ENCODE data around the gene TPRKB. TPM values are rescaled to one million over a fixed set of nuclear protein-coding genes. Genes with fewer than 3 reads are reported as not detected.
"Not testable (repeated sequence)": the region's sequence is repeated elsewhere in the genome, so short reads cannot be mapped to it uniquely, and the experiment has no call there.

The TPRKB gene
- total RNA-seq, 1 experiment from 2014 or later, result 97.8 TPM

- no peak for DNase-seq (ENCODE audit: low read depth)
Measured at GRCh38 chr2:73740767-73741166, 3.6 kb upstream of the TPRKB start.

- no peak for DNase-seq (ENCODE audit: low read depth)
Measured at GRCh38 chr2:73739101-73739500, 2.0 kb upstream of the TPRKB start.

DNA sequence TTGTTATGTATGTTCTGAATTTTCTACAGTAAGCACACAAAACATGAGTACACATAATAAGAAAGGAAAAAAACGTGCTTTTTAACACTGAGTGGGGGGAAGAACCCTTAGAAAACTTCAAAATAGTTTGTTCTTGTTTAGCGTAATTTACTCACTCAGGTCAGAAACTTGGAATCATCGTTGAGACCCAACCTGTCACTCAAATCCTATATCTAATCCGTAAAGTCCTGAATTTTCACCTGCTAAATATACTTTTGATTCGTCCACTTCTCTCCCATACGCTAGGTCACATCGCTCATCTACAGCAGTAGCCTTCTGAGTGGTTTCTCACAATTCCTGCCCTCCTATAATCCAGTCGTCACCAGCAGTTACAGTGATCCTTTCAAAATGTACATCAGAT is 767 bp downstream of the TPRKB start:
- DNase-seq (ENCODE audit: low read depth), result no peak

DNA sequence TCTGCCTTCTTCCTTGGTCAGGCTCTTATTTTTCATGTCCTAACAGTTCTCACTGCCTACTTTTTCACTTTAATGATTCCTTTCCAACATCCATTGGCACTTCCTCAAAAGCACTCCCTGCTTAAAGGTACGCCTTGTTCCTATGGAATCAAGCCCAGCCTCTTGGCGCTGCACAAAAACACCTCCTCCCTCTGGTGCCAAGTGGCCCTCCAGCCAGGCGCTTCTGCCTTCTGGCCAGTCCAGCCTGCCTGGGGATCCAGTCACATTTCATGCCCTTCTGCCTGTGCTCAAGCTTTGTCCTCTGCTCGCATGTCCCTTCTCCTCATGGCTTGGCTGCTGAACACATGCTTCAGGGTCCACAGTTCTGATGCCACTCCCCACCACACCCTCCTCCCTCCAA is 6.3 kb downstream of the TPRKB start:
- no peak for DNase-seq (ENCODE audit: low read depth)

- DNase-seq (ENCODE audit: low read depth), result no peak
Measured at GRCh38 chr2:73728711-73729110, 8.4 kb downstream of the TPRKB start.

DNA sequence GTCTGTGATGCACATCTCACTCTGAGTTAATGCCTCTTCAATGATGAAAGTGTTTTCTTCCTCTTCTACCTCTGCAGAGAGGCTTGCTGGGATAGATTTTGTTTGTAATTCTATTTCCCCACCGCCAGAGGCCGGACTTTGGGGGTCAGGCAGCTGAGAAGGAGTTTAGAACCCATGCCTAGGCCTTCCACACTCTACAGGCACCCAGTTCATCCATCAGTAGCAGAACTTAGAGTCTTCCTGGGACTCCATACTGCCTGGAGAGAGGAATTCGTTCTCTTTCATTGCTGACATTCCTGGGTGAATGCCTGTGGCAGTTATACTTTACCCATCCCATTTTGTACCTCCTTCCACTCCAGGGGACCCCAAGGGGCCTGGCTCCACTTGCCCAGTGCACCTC is 9.1 kb downstream of the TPRKB start:
- no peak for DNase-seq (ENCODE audit: low read depth)

DNA sequence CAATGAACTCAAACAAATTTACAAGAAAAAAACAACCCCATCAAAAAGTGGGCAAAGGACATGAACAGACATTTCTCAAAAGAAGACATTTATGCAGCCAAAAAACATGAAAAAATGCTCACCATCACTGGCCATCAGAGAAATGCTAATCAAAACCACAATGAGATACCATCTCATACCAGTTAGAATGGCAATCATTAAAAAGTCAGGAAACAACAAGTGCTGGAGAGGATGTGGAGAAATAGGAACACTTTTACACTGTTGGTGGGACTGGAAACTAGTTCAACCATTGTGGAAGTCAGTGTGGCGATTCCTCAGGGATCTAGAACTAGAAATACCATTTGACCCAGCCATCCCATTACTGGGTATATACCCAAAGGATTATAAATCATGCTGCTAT is 10.5 kb downstream of the TPRKB start:
- DNase-seq (ENCODE audit: low read depth), result not testable (repeated sequence)

DNA sequence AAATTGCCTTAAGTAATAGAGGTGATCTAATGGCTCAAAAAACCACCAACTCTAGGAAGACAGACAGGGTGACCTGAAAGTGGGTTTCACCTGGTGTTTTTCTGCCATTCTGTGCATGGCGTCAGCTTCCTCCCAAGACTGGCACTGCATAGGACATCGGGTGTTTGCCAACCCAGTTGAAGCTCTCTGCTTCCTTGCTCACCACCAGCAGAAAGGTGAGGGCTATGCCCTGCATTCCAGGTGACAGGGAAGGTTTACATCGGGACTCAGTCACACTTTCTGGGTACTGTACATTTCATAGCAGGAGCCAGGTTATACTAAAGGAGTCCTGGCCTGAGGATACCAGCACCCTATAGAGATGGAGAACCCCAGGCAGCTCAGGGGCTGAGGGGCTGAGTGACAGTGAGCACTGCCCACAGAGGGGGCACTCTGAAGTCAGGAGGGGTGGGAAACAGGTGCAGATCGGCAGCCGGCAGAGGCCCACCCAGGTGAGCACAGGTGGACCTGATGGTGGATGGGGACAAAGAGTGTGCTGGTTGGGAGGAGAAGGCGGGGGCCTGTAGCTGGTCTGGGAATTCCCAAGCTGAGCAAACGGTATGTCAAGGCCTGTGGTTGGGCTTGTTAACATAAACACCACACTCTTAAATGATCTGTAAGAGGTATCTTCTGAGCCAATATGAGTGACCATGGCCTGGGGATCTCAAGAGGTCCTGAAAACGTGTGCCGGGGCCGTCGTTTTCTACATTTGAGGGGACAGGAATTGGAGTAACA is 18.1 kb downstream of the TPRKB start:
- DNase-seq (ENCODE audit: low read depth), result no peak

GRCh38 chr2:73718421-73718820 is 18.7 kb downstream of the TPRKB start:
- no peak for DNase-seq (ENCODE audit: low read depth)

- DNase-seq (ENCODE audit: low read depth), result not testable (repeated sequence)
Measured at GRCh38 chr2:73717695-73718094, 19.4 kb downstream of the TPRKB start.

- DNase-seq (ENCODE audit: low read depth), result no peak
Measured at GRCh38 chr2:73717251-73717606, 19.9 kb downstream of the TPRKB start.

GRCh38 chr2:73716543-73717250 is 20.4 kb downstream of the TPRKB start:
- DNase-seq (ENCODE audit: low read depth), result peak; percentile 64

GRCh38 chr2:73714091-73714490 is 23.1 kb downstream of the TPRKB start:
- DNase-seq (ENCODE audit: low read depth), result no peak

DNA sequence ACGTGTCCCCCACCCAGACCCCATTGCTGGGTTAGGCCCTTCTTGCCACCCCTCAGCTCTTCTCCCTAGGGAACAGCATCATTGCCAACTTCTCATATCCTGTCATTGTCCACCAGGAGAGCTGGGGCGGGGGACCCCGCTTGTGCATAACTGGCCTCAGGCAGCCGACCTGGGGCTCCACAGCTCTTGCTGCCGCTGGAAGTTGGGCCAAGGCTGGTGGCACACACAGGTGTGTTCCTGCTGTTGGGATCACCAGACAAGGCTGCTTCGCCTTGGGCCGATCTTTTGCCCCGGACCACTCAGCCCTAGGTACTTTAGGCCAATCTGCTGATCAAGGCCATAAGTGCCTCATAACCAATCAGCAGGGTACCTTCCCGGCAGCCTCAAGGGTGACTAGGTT is 28.6 kb downstream of the TPRKB start:
- no peak for DNase-seq (ENCODE audit: low read depth)

- no peak for DNase-seq (ENCODE audit: low read depth)
Measured at GRCh38 chr2:73707636-73708035, 29.5 kb downstream of the TPRKB start.

DNA sequence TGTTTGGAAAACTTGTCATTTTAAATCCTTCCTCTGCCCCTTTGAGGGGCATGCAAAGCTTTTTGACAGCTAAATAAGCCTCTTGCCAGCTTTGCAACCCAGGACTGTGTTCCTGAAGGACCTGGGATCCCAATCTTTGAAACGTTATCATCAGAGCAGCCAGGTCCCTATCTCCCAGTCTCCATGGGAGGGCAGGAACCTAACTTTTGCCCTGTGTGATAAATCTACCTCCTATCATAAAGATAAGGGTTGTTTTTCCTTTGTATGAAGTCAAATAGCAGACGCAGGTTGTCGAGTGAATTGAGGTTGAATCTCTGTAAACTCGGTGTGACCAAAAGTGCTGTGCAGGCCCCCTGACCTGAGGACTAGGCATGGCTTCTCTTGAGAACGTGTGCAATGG is 30.1 kb downstream of the TPRKB start:
- no peak for DNase-seq (ENCODE audit: low read depth)

GRCh38 chr2:73705091-73705490 is 32.1 kb downstream of the TPRKB start:
- no peak for DNase-seq (ENCODE audit: low read depth)

DNA sequence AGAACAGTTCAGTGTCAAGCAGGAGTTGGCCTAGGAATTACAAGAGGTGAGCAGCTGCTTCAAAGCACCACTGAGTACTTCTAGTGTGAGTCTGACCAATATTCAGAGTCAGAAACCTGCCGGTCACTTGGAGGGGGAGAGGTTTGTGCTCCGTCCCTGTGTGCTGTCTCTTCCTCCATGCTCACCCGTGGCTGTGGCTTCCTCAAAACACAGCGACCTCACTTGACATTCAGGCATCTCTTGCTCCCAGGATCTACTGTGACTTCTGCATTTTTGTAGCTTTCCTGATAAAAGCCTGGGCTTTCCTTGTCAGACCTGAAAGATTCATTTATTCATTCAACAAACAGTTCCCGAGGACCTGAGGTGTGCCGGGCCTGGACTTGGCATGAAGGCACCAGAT is 32.9 kb downstream of the TPRKB start:
- DNase-seq (ENCODE audit: low read depth), result no peak

- peak; percentile 17 for DNase-seq (ENCODE audit: low read depth)
Measured at GRCh38 chr2:73703675-73704074, 33.5 kb downstream of the TPRKB start.

- DNase-seq (ENCODE audit: low read depth), result not testable (repeated sequence)
Measured at GRCh38 chr2:73702852-73703493, 34.2 kb downstream of the TPRKB start.

DNA sequence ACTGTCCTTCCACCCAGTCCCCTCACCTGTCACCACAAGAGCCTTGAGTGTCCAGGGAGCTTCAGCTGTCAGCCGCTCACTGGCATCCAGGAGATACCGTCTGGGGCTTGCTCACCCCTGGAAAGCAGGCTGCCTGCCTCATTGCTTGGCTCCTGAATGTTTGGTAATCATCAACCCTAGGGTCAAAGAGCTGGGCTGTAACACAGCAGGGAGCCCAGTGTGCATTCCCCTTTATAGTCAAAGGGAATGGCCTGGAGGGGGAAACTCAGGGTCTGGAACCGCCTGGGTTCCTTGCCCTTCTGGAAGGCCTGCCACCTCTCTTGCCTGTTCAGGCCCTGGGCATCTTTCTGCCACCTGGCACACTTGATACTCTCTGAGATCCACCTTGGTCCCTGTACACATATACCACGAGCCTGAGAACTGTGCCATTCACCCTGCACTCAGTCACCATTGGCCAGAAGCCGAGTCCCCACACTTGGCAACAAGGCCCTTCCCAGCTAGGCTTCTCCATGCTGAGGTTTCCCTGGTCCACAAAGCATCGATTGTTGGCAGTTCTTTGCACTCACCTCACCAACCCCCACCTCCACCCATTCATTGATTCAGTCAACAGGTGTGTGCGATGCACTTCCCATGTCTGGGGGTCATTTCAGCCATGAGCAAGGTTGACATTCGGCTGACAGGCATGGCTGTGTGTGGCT is 35.0 kb downstream of the TPRKB start:
- DNase-seq (ENCODE audit: low read depth), result no peak

DNA sequence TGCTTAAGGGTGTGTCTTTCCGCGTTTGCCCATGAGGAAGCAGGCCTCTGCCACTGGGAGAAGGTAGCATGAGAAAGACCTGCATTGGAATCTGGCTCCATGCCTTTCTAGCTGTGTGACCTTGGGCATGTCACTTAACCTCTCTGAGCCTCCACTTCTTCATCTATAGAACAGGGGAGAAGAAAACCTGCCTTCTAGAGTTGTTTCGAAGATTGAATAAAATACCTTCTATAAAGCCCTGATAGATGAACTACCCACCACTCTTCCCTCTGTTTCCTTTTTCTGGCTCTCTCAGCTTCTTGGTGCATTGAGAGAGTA is 35.7 kb downstream of the TPRKB start:
- DNase-seq (ENCODE audit: low read depth), result not testable (repeated sequence)
